ENCODE data around the gene CRIP2. TPM values are rescaled to one million over a fixed set of nuclear protein-coding genes. Genes with fewer than 3 reads are reported as not detected.

The CRIP2 gene
- total and polyA plus RNA-seq, 9 of the 15 experiments (the other 6 are each of a cell fraction or from before 2014, with no cell fraction given) = 0.18 to 2.0 (median 0.69) TPM; not detected in 1

GRCh38 chr14:105527826-105528585 is 53.4 kb downstream of the CRIP2 start (continued):
- TF ChIP-seq E2F6 (IDR thresholded peaks at IDR 0.05; ENCODE audit: borderline replicate concordance in 1 of 2, extremely low read depth in 1 of 2, insufficient read depth in 1 of 2, insufficient read length in 1 of 2, low read depth in 1 of 2, low read length in 1 of 2, poor library complexity in 1 of 2, severe bottlenecking in 1 of 2) = peak; percentile 71 to 91
- peak; percentile 55; the same call in 1 of the 2 replicates for TF ChIP-seq MGA (IDR thresholded peaks at IDR 0.05)
- TF ChIP-seq ETV1 (tag; conservative IDR thresholded peaks at IDR 0.05; ENCODE audit: low read depth) = no peak
- TF ChIP-seq ZFX (CRISPR knock-in tag; IDR thresholded peaks at IDR 0.05) = peak; percentile 67
- TF ChIP-seq HNRNPLL (IDR thresholded peaks at IDR 0.05; ENCODE audit: low read depth, low read length, poor library complexity, severe bottlenecking) = peak; percentile 22
- TF ChIP-seq ZBTB33 (CRISPR knock-in tag; IDR thresholded peaks at IDR 0.05) = peak; percentile 80
- no peak for TF ChIP-seq HOXB6 (CRISPR knock-in tag; IDR thresholded peaks at IDR 0.05; ENCODE audit: borderline replicate concordance)
